K562 (cell line): Measurements from ENCODE around the gene EXO5. TPM values are rescaled to one million over a fixed set of nuclear protein-coding genes. Genes with fewer than 3 reads are reported as not detected.

Source experiments
- ATAC-seq: fragments of 200-7000 bp; cut with Tn5 transposase; 3 replicates; pipeline ENCODE4 v1.9.1; 2020; ENCODE audit warnings: moderate library complexity
- BruUV-seq: library from RNA; stranded (reverse); fragments of 400-500 nt; replicated peaks from 2 replicates; lab custom pipeline; 2021; lab: Mats Ljungman, UMichigan
- CTCF ChIA-PET: fragments of 300-600 bp; formaldehyde crosslinking; extraction: SDS; loops from one replicate; lab custom pipeline; 2021; ENCODE audit warnings: low intra/inter-chr PET ratio; lab: Yijun Ruan, JAX
- POLR2A ChIA-PET: fragments of 300-600, 350-650 bp; sonication (Branson Sonifier 250); formaldehyde crosslinking; extraction: SDS; loops from one replicate; lab custom pipeline; 2021; ENCODE audit warnings: antibody characterized with exemption, inconsistent platforms; lab: Yijun Ruan, JAX
- DNase-seq, 4 experiments: peaks; one replicate each; pipeline versions ENCODE4 v3.0.0 to v3.0.0-alpha.2; 2011 to 2018; ENCODE audit warnings: low spot score in 3 of 4, mixed read lengths in 3 of 4; ENCODE audit errors: extremely low read depth in 1 of 4
- FAIRE-seq: peaks from 2 replicates; lab custom pipeline; 2011; peaks lifted over from hg19 to GRCh38; lab: Jason Lieb, UNC
- H2AFZ ChIP-seq: 2 replicates; pipeline ENCODE4 v1.6.0; 2011; ENCODE audit warnings: low read depth, low read length, control low read depth, inconsistent platforms
- H3K27ac ChIP-seq: fragments of 200-600 bp; 3 replicates; pipeline ENCODE4 v1.8.0; 2011; ENCODE audit warnings: low read depth, mild to moderate bottlenecking, control low read depth, inconsistent platforms, low read length, moderate library complexity, mixed read lengths; ENCODE audit errors: extremely low read depth
- H3K27me3 ChIP-seq, 2 experiments: fragments of 300-600 bp in 1 of 2; 2 replicates in 1 of 2; 3 replicates in 1 of 2; pipeline versions ENCODE4 v1.6.0 to v1.8.0; 2011; ENCODE audit warnings: inconsistent platforms in 2 of 2, low read length in 2 of 2, mild to moderate bottlenecking in 1 of 2, mixed read lengths in 1 of 2, moderate library complexity in 1 of 2; ENCODE audit not compliant: control insufficient read depth in 2 of 2, insufficient read depth in 2 of 2
- H3K36me3 ChIP-seq: fragments of 300-600 bp; 3 replicates; pipeline ENCODE4 v1.8.0; 2011; ENCODE audit warnings: mild to moderate bottlenecking, low read length, inconsistent platforms; ENCODE audit not compliant: control insufficient read depth, insufficient read depth
- H3K4me1 ChIP-seq, 2 experiments: fragments of 200-600 bp in 1 of 2; replicated peaks in 1 of 2; 2 replicates in 1 of 2; 3 replicates in 1 of 2; pipeline versions ENCODE4 v1.5.1 to v1.8.0; 2011; ENCODE audit warnings: inconsistent platforms in 2 of 2, low read length in 2 of 2, mild to moderate bottlenecking in 1 of 2, mixed read lengths in 1 of 2, moderate library complexity in 1 of 2; ENCODE audit not compliant: control insufficient read depth in 2 of 2, insufficient read depth in 2 of 2
- H3K4me2 ChIP-seq: 2 replicates; pipeline ENCODE4 v1.6.1; 2011; ENCODE audit warnings: low read length, control low read depth, inconsistent platforms, mixed read lengths; ENCODE audit not compliant: insufficient read depth
- H3K4me3 ChIP-seq: fragments of 200-600 bp; sonication (generic), shearing (Covaris generic); 2 replicates; pipeline ENCODE4 v1.5.1; 2016; ENCODE audit warnings: control low read depth, inconsistent platforms
- H3K79me2 ChIP-seq: fragments of 200-600 bp; 3 replicates; pipeline ENCODE4 v1.8.0; 2011; ENCODE audit warnings: low read length, inconsistent platforms; ENCODE audit not compliant: control insufficient read depth, insufficient read depth
- H3K9ac ChIP-seq, 2 experiments: 2 replicates each; pipeline versions ENCODE4 v1.6.0 to v1.6.1; 2011; ENCODE audit warnings: low read depth in 2 of 2, low read length in 2 of 2, control low read depth in 1 of 2, inconsistent platforms in 1 of 2, mild to moderate bottlenecking in 1 of 2, mixed read lengths in 1 of 2; ENCODE audit not compliant: insufficient read depth in 1 of 2
- H3K9me1 ChIP-seq: one replicate; pipeline ENCODE4 v1.6.0; 2011; ENCODE audit warnings: inconsistent platforms, mild to moderate bottlenecking, low read length, moderate library complexity; ENCODE audit not compliant: control insufficient read depth, insufficient read depth
- H3K9me3 ChIP-seq: replicated peaks from 2 replicates; pipeline ENCODE4 v1.5.1; 2011; ENCODE audit warnings: low read depth, low read length, inconsistent platforms; ENCODE audit not compliant: control insufficient read depth, insufficient read depth
- H4K20me1 ChIP-seq: replicated peaks from 2 replicates; pipeline ENCODE4 v1.6.1; 2011; ENCODE audit warnings: low read length, inconsistent platforms, mixed read lengths; ENCODE audit not compliant: control insufficient read depth, insufficient read depth
- ARID1B ChIP-seq: fragments of 450-650 bp; IDR thresholded peaks from 2 replicates; pipeline ENCODE4 v1.6.1; 2016; ENCODE audit warnings: antibody characterized with exemption, mild to moderate bottlenecking, inconsistent platforms
- COPS2 ChIP-seq: fragments of 450-650 bp; conservative IDR thresholded peaks from 2 replicates; pipeline ENCODE4 v1.6.1; 2016; ENCODE audit warnings: mild to moderate bottlenecking, moderate library complexity
- CSDE1 ChIP-seq, 2 experiments: fragments of 450-650 bp; IDR thresholded peaks; 2 replicates each; pipeline ENCODE4 v1.6.1; 2016; ENCODE audit warnings: mild to moderate bottlenecking in 1 of 2
- DNMT1 ChIP-seq: fragments of 450-650 bp; IDR thresholded peaks from 2 replicates; pipeline ENCODE4 v1.6.1; 2016; ENCODE audit warnings: antibody characterized with exemption, mild to moderate bottlenecking
- EHMT2 ChIP-seq: fragments of 450-650 bp; IDR thresholded peaks from 2 replicates; pipeline ENCODE4 v1.6.1; 2018; ENCODE audit warnings: antibody characterized with exemption
- FOXA3 ChIP-seq, 2 experiments: fragments of 450-650 bp in 1 of 2; sonication (generic) in 1 of 2; formaldehyde crosslinking; IDR thresholded peaks in 1 of 2; conservative IDR thresholded peaks in 1 of 2; 2 replicates each; pipeline versions ENCODE4 v1.4.0 to v1.8.0; 2020 to 2022; ENCODE audit warnings: mild to moderate bottlenecking in 2 of 2, missing genetic modification reagents in 1 of 2
- HDGF ChIP-seq: fragments of 450-650 bp; IDR thresholded peaks from 2 replicates; pipeline ENCODE4 v1.6.1; 2016
- HNRNPUL1 ChIP-seq: fragments of 200-400 bp; formaldehyde crosslinking; IDR thresholded peaks from 2 replicates; pipeline ENCODE4 v1.6.1; 2017; ENCODE audit warnings: low read length
- MLLT1 ChIP-seq, 2 experiments: fragments of 450-650 bp; IDR thresholded peaks; 2 replicates each; pipeline ENCODE4 v1.6.1; 2016
- MXI1 ChIP-seq: IDR thresholded peaks from 2 replicates; pipeline ENCODE4 v1.6.1; 2011; ENCODE audit warnings: low read depth, mild to moderate bottlenecking, improper control_type of control experiment, low read length
- NCOR1 ChIP-seq: fragments of 450-650 bp; IDR thresholded peaks from 2 replicates; pipeline ENCODE4 v1.6.1; 2016; ENCODE audit warnings: mild to moderate bottlenecking, moderate library complexity
- NR4A1 ChIP-seq, 2 experiments: fragments of 250-450 bp in 1 of 2; fragments of 450-650 bp in 1 of 2; sonication (Bioruptor Pico) in 1 of 2; IDR thresholded peaks; 2 replicates each; pipeline versions ENCODE4 v1.4.0 to v1.6.1; 2016 to 2020; ENCODE audit warnings: mild to moderate bottlenecking in 2 of 2, missing compliant biosample characterization in 1 of 2, missing genetic modification characterization in 1 of 2, moderate library complexity in 1 of 2
- PHF21A ChIP-seq: fragments of 450-650 bp; IDR thresholded peaks from 2 replicates; pipeline ENCODE4 v1.6.1; 2017; ENCODE audit warnings: low read depth, borderline replicate concordance
- SMARCB1 ChIP-seq: IDR thresholded peaks from 2 replicates; pipeline ENCODE4 v1.6.1; 2011; ENCODE audit warnings: improper control_type of control experiment, low read depth; ENCODE audit not compliant: insufficient read length
- TCFL5 ChIP-seq: fragments of 250-450 bp; sonication (Bioruptor Pico); conservative IDR thresholded peaks from 2 replicates; pipeline ENCODE4 v1.6.1; 2021; ENCODE audit warnings: mild to moderate bottlenecking, moderate library complexity, matching md5 sums
- ZNF239 ChIP-seq: fragments of 250-450 bp; sonication (Bioruptor Pico); IDR thresholded peaks from 2 replicates; pipeline ENCODE4 v1.4.0; 2020; ENCODE audit warnings: mild to moderate bottlenecking
- ZNF507 ChIP-seq: conservative IDR thresholded peaks from 2 replicates; pipeline ENCODE4 v1.6.1; 2017; ENCODE audit warnings: missing genetic modification characterization, missing compliant biosample characterization
- ZNF57 ChIP-seq: fragments of 450-650 bp; formaldehyde crosslinking; IDR thresholded peaks from 2 replicates; pipeline ENCODE4 v1.4.0; 2020; ENCODE audit warnings: mild to moderate bottlenecking, moderate library complexity
- WGBS: fragments of 100-300 bp; shearing (Covaris generic); methylation state at CpG from one replicate; pipeline ENCODE4 v1.1.6; 2016; ENCODE audit warnings: low coverage, mixed read lengths; ENCODE audit not compliant: insufficient coverage; ENCODE audit errors: missing lambda C conversion rate; 5-methylcytosine and 5-hydroxymethylcytosine counted together
- in situ Hi-C: fragments of 300-500 bp; cut with MboI; formaldehyde crosslinking; loops from 4 replicates; pipeline ENCODE4 v1.15.0; 2018; ENCODE audit warnings: inconsistent platforms, mixed read lengths
- intact Hi-C: fragments of 100-400 bp; cut with micrococcal nuclease; formaldehyde crosslinking; loops from 2 replicates; pipeline ENCODE4 v1.14.2; 2022
- polyA plus RNA-seq, 8 experiments: library from polyadenylated mRNA; depleted of rRNA in 4 of 8; stranded (reverse) in 5 of 8; unstranded in 3 of 8; fragments of >200 nt; fragmentation: Nextera tagmentation in 2 of 8; fragmentation: Illumina TruSeq in 1 of 8; extraction: Ambion mirVana in 2 of 8; extraction: Trizol in 1 of 8; gene quantifications; 2 replicates each; pipeline versions ENCODE4 v1.2.1 to v1.2.3, GENCODE V29; 2011 to 2014; ENCODE audit warnings: inconsistent platforms in 1 of 8, missing spikeins in 1 of 8
- total RNA-seq, 7 experiments: library from RNA; depleted of rRNA in 6 of 7; stranded (reverse); fragments of >200 nt in 6 of 7; fragmentation: Illumina TruSeq in 2 of 7; extraction: Trizol in 2 of 7; gene quantifications; 2 replicates each; pipeline versions ENCODE4 v1.2.1 to v1.2.3, GENCODE V29; 2011 to 2021; ENCODE audit warnings: low replicate concordance in 1 of 7

EXO5 gene
- total and polyA plus RNA-seq, 9 of the 15 experiments (the other 6 are each of a cell fraction or from before 2014, with no cell fraction given): 1.1 to 4.3 (median 2.8) TPM

- peak; percentile 15 for FAIRE-seq
- in situ Hi-C loops (no loop called here), intact Hi-C loops (no loop called here)
- Histone ChIP-seq H3K27ac (peak overlapping the region; percentile 69), H3K4me1 (peaks cover 0 to 5% of the 10 kb centered on the region in 2 experiments; a peak in 2 of 5 replicates), H3K9me1 (no peaks in the 10 kb centered on the region), H3K79me2 (peaks cover 9% of the 10 kb centered on the region; the same call in 1 of the 3 replicates), H3K4me3 (peak overlapping the region; percentile 49), H3K36me3 (peaks cover 4% of the 10 kb centered on the region; the same call in 2 of the 3 replicates), H4K20me1 (no peaks in the 10 kb centered on the region), H3K4me2 (peak overlapping the region; percentile 98), H3K9me3 (no peaks in the 10 kb centered on the region), H3K9ac (peak overlapping the region; percentile 67 to 91; a peak in 2 of 4 replicates), H2AFZ (peak overlapping the region; percentile 95), H3K27me3 (no peaks in the 10 kb centered on the region)
- peak in 2 of 4 experiments; percentile 36 to 37 for DNase-seq
- no peak; the same call in 2 of the 3 replicates for ATAC-seq
- ChIA-PET CTCF (no interaction called here), POLR2A (interaction anchor here (0.6 to 2.2 kb wide), 16 partner anchors 9 to 1534 kb away, joined by 3 to 20 read pairs (median 4); partner anchors contain the start of gene EXO5)
- TSS peak; percentile 96 for BruUV-seq
- 33% methylated on average over 5 of the region's 5 CpGs for WGBS
- TF ChIP-seq PHF21A (no peak), HNRNPUL1 (no peak), DNMT1 (0 out of 2 replicates have a peak, but pooled peaks have one; percentile 20), COPS2 (no peak), ZNF507 (no peak), SMARCB1 (no peak), CSDE1 (IDR thresholded peaks at IDR 0.05) (0 out of 4 replicates have a peak, but pooled peaks of 1 of the 2 experiments have one; percentile 22), HDGF (peak; percentile 43; the same call in 1 of the 2 replicates), NCOR1 (peak; percentile 6; the same call in 1 of the 2 replicates), EHMT2 (peak; percentile 96), TCFL5 (CRISPR knock-in tag) (no peak), MXI1 (no peak), ZNF239 (no peak), ARID1B (peak; percentile 23; the same call in 1 of the 2 replicates), ZNF57 (no peak), FOXA3 (CRISPR knock-in tag; conservative IDR thresholded peaks at IDR 0.05 in 1 of 2, IDR thresholded peaks at IDR 0.05 in 1 of 2) (0 out of 4 replicates have a peak, but pooled peaks of 1 of the 2 experiments have one; percentile 34), NR4A1 (CRISPR knock-in tag; IDR thresholded peaks at IDR 0.05) (no peak), NR4A1 (tag; IDR thresholded peaks at IDR 0.05) (no peak), MLLT1 (IDR thresholded peaks at IDR 0.05) (peak; percentile 55 to 67; a peak in 2 of 4 replicates)
These were observed 22.3 kb downstream of the EXO5 start for GRCh38 chr1:40530735-40531380.
